ENCODE results near the gene MAST4.

MAST4 gene

GRCh38 chr5:66989781-66990180, 393.6 kb downstream of the MAST4 start:
- DNase-seq (ENCODE audit: low read depth): no peak
- H3K4me3 ChIP-seq (ENCODE audit: low read length): no peak overlapping the region
- no peak for TF ChIP-seq CTCF (conservative IDR thresholded peaks at IDR 0.05; ENCODE audit: low read length)

DNA sequence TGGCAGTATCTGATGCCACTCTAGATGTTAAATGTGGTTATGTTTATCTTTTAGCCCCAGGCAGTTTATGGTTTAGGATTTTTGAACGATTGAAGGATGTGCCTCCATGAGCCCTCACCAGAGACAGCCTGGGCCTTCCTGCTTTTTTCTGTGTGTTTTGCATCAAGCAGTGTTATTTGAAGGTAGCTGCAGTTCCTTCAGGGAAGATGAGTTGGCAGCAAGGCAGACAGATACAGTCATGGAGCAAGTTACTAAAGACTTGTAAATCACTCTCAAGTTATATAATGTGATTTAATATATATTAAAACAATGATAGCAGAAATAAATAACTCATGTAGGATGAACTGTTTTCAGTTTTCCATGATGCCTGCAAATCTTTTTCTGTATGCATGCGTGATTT, 395.6 kb downstream of the MAST4 start:
- no peak for TF ChIP-seq CTCF (conservative IDR thresholded peaks at IDR 0.05; ENCODE audit: low read length)
- H3K4me3 ChIP-seq (ENCODE audit: low read length): no peak overlapping the region
- no peak for DNase-seq (ENCODE audit: low read depth)

DNA sequence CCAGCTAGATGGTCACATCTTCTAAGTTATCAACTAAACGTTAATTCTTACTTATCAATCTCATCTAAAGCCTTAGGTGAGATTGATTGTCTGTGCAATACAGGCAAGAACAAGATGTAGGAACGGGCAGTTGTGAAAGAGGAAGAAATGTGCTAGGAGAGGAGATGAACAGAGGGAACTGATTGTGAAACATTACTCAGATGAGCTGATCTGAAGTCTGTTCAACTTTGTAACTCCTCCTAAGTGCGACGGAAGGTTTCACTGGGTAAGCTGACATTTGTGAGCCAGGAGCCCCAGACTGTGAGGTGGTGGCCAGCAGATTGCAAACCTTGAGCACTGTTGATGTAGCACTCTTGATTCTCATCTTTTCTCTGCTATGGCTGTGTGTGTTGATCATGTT, 396.4 kb downstream of the MAST4 start:
- no peak for TF ChIP-seq CTCF (conservative IDR thresholded peaks at IDR 0.05; ENCODE audit: low read length)

GRCh38 chr5:66993448-66993847, 397.3 kb downstream of the MAST4 start:
- TF ChIP-seq CTCF (conservative IDR thresholded peaks at IDR 0.05; ENCODE audit: low read length): no peak
- H3K4me3 ChIP-seq (ENCODE audit: low read length): no peak overlapping the region
- no peak for DNase-seq (ENCODE audit: low read depth)

More for the DNA sequence above, 396.4 kb downstream of the MAST4 start:
- no peak overlapping the region for H3K4me3 ChIP-seq (ENCODE audit: low read length)
- no peak for DNase-seq (ENCODE audit: low read depth)

GRCh38 chr5:66993882-66994281, 397.7 kb downstream of the MAST4 start:
- TF ChIP-seq CTCF (conservative IDR thresholded peaks at IDR 0.05; ENCODE audit: low read length): no peak
- H3K4me3 ChIP-seq (ENCODE audit: low read length): no peak overlapping the region
- no peak for DNase-seq (ENCODE audit: low read depth)

DNA sequence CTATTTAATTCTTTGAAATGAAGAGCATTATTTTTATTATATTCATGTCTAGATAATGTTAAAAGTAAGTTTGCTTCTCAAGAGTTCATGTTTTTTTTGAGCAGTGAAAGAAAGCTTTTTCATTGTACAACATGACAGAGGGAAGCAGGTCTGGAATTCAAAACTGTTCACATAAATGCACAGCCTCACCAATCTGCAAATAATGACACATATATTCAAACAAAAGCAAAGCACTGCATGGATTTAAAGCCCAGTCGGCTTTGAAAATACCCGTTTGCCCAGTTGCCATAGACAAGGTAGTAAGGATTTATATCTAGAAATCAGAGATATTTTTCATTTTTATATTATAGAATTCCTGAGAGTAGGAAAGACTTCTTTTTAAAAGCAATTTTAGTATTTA, 398.6 kb downstream of the MAST4 start:
- no peak for TF ChIP-seq CTCF (conservative IDR thresholded peaks at IDR 0.05; ENCODE audit: low read length)
- no peak overlapping the region for H3K4me3 ChIP-seq (ENCODE audit: low read length)
- DNase-seq (ENCODE audit: low read depth): no peak

DNA sequence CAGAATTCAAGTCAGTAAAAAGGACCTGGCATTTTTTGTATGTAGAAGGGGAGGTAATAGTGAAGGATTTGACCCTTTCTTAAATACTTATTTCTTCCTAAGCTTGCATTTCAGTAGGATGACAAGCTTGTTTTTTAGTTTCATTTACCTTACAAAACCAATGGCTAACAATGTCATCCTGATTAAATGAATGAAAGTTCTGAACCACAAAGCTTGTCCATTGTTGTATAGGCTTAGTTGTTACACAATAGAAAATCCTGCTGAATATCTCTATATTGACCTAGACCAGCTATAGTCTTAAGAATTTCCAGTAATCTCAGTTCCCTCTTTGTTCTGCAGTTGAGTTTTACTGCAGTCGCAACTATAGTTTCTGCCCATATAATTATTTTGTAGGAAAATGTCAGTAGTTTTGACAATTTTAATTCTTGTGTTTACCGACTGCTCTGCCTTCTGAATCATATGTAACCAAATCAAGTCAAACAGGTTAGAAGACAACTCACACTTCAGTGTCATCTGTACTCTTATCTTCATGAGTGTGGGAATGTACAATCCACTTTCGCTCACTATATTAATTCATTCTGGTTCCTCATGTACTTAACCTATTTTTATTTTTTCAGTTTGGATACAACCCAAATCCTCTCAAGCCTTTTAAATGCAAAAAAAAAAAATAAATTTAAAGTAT, 404.7 kb downstream of the MAST4 start:
- TF ChIP-seq CTCF (conservative IDR thresholded peaks at IDR 0.05; ENCODE audit: low read length): no peak
- no peak overlapping the region for H3K4me3 ChIP-seq (ENCODE audit: low read length)
- no peak for DNase-seq (ENCODE audit: low read depth)
